Skeletal muscle satellite cell (primary cell): Measurements from ENCODE around the gene FMO5.
A peak's percentile ranks its signal among the peaks of the same experiment; 100 is the strongest.

ENCODE experiments used
- H3K27me3 ChIP-seq: 2 replicates; pipeline ENCODE4 v1.7.0; 2013; ENCODE audit warnings: low read length; ENCODE audit not compliant: control insufficient read depth, insufficient read depth
- H3K36me3 ChIP-seq: 2 replicates; pipeline ENCODE4 v1.7.0; 2013; ENCODE audit warnings: mild to moderate bottlenecking, control low read depth, low read length; ENCODE audit not compliant: insufficient read depth
- H3K4me1 ChIP-seq: 2 replicates; pipeline ENCODE4 v1.7.0; 2013; ENCODE audit warnings: low read length; ENCODE audit not compliant: control insufficient read depth, insufficient read depth
- H3K4me2 ChIP-seq: 2 replicates; pipeline ENCODE4 v1.7.0; 2013; ENCODE audit warnings: mild to moderate bottlenecking, low read length
- H3K4me3 ChIP-seq: 2 replicates; pipeline ENCODE4 v1.7.0; 2013; ENCODE audit warnings: low read length
- H3K9ac ChIP-seq: 2 replicates; pipeline ENCODE4 v1.7.0; 2013; ENCODE audit warnings: mild to moderate bottlenecking, low read depth, low read length, moderate library complexity
- H3K9me3 ChIP-seq: replicated peaks from 2 replicates; pipeline ENCODE4 v1.7.0; 2013; ENCODE audit warnings: mild to moderate bottlenecking, control low read depth, low read length

Gene FMO5

GRCh38 chr1:147189514-147189913 lies 35.6 kb downstream of the FMO5 start:
- Histone ChIP-seq H3K4me1 (no peaks in the 10 kb centered on the region), H3K27me3 (no peaks in the 10 kb centered on the region), H3K9me3 (no peaks in the 10 kb centered on the region), H3K4me3 (no peak overlapping the region), H3K4me2 (no peak overlapping the region), H3K36me3 (no peaks in the 10 kb centered on the region), H3K9ac (no peak overlapping the region)

GRCh38 chr1:147185432-147185831 lies 39.7 kb downstream of the FMO5 start:
- Histone ChIP-seq H3K9ac (no peak overlapping the region), H3K4me3 (no peak overlapping the region), H3K9me3 (no peaks in the 10 kb centered on the region), H3K4me2 (no peak overlapping the region), H3K4me1 (no peaks in the 10 kb centered on the region), H3K27me3 (no peaks in the 10 kb centered on the region), H3K36me3 (no peaks in the 10 kb centered on the region)

GRCh38 chr1:147177611-147178380 lies 47.3 kb downstream of the FMO5 start:
- H3K9ac ChIP-seq: peak overlapping the region; percentile 34
- H3K4me3 ChIP-seq: peak overlapping the region; percentile 52

DNA sequence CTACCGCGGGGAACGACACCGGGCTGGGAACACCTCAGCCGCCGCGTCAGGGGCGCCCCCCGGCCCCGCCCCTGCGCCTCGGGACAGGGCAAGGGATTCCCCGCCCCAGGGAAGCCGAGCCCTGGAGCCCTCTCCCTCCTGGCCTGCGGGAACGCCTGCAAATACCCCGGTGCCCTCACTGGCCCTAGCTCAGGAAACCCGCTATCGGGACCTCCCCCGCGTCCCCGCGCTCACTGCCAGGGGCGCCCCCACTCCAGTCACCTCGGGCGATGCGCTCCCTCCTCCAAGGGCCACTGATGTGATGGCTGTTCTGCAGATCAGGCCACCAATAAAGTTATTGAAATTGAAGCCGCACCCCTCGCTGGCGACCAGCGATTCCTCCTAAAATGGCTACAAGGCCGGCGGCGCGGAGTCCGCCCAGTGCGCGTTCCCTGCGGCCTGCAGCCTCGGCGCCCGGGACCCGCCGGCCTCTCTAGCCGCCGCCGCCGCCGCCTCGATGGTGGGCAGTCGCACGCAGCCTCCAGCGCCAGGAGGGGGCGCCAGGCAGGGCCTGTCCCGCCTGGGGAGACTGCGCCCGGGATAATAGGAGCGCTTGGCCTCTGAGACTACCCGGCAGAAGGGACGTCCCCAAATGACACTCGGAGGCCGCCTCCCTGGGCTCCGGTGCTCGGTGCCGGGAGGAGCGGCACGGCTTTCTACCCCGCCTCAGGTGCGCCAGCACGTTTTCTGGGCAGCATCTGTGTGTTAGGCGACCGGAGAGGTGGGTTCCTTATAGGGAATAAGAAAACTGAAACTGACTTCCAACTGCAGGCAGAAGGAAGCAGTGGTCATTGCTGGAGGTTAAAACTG lies 52.7 kb downstream of the FMO5 start, which contains the start of gene PRKAB2:
PRKAB2 (minus strand) TSS at position 303 of the 849 bp plus-strand sequence. CDS start 326 bp downstream, outside the sequence.
- Histone ChIP-seq H3K4me3 (peak within 1 kb of the TSS; percentile 96), H3K27me3 (no peaks in the 10 kb centered on the region), H3K9me3 (no peaks in the 10 kb centered on the region), H3K4me2 (peak within 1 kb of the TSS; percentile 89), H3K9ac (peak within 1 kb of the TSS; percentile 96), H3K4me1 (peaks cover 48% of the 10 kb centered on the region), H3K36me3 (no peaks in the 10 kb centered on the region)

More at GRCh38 chr1:147177611-147178380, 47.3 kb downstream of the FMO5 start:
- H3K4me2 ChIP-seq: peak overlapping the region; percentile 65
- no peaks in the 10 kb centered on the region for H3K36me3 ChIP-seq
- no peaks in the 10 kb centered on the region for H3K27me3 ChIP-seq
- H3K4me1 ChIP-seq: peaks cover 25% of the 10 kb centered on the region
- H3K9me3 ChIP-seq: no peaks in the 10 kb centered on the region

DNA sequence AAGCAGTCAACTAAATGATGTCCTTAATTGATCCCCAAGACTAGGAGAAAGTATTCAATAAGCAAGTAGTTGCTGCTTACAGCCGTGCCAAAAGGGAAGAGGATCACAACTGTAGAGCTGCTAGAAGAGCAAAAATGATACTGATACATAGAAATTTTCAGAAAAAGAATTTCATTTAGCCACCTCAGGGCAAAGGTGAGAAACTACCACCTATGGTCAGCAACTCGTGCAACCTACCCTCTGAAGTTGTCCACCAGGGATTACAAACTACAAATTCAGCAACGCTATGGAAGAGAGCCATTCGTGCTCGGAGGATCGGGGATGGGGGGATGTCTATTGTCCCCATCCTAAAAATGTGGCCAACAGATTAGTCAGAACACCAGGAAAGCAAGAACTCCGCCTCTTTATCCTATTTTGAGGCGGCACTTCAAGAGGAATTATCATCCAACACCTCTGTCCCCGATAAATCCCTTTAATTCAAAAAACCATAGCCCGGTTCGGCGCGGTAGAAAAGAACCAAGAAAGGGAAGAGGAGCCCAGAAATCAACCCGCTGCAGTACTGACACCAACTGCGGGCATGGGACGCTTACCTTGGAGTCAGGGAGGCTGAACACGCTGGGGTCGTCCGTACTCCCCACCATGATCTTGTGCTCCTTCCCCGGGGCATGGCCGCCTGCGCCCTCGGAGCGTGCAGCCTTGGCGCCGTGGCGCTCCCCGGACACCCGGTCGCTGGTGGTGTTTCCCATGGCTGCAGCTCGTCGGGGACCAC lies 53.6 kb downstream of the FMO5 start:
- peaks cover 47% of the 10 kb centered on the region for H3K4me1 ChIP-seq
- peaks cover 2% of the 10 kb centered on the region for H3K36me3 ChIP-seq
- no peaks in the 10 kb centered on the region for H3K27me3 ChIP-seq
- peak overlapping the region; percentile 84 for H3K4me2 ChIP-seq
- no peaks in the 10 kb centered on the region for H3K9me3 ChIP-seq
- H3K9ac ChIP-seq: peak overlapping the region; percentile 96
- peak overlapping the region; percentile 96 for H3K4me3 ChIP-seq

DNA sequence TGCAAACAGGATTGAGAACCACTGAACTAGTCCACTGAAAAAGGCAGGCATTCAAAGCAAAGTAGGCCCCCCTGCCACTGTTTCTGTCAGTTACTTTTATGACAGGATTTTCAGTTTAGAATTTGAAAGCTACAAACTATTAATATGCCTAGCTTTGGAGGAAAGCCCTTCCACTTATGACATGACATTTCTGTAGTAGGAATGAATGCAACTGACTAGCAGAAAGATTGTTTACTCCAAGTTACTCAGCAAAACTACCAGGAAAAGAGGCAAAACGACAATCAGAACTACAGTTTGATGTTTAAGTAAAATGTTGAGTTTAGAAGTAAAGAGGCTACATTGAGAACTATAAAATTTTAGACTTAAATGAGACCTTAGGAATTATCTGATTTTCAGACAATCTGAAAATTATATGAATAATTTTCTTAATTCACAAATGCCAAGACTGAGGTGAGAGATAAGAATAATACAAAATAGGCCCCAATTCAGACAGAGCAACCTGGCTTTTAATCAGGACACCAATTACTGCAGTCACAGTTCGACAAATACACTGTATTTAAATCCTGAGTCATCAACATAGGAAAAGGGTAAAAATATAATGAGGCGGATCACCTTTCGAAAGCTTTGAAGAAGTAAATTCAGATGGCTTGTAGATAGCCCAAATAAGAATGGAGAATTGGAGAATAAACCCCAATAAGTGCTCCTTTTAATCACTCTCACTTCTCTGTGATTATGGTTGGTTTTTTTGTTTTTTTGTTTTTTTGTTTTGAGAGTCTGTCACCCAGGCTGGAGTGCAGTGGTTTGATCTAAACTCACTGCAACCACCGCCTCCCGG lies 55.1 kb downstream of the FMO5 start:
- Histone ChIP-seq H3K9ac (peak overlapping the region; percentile 38), H3K4me2 (peak overlapping the region; percentile 84), H3K4me3 (peak overlapping the region; percentile 96), H3K27me3 (no peaks in the 10 kb centered on the region), H3K36me3 (peaks cover 13% of the 10 kb centered on the region), H3K9me3 (no peaks in the 10 kb centered on the region), H3K4me1 (peaks cover 52% of the 10 kb centered on the region)

- Histone ChIP-seq H3K36me3 (peaks cover 13% of the 10 kb centered on the region), H3K4me1 (peaks cover 52% of the 10 kb centered on the region), H3K9me3 (no peaks in the 10 kb centered on the region), H3K27me3 (no peaks in the 10 kb centered on the region), H3K4me2 (peak overlapping the region; percentile 84), H3K4me3 (no peak overlapping the region), H3K9ac (peak overlapping the region; percentile 38)
Observed at GRCh38 chr1:147169171-147169570, 56.0 kb downstream of the FMO5 start.

DNA sequence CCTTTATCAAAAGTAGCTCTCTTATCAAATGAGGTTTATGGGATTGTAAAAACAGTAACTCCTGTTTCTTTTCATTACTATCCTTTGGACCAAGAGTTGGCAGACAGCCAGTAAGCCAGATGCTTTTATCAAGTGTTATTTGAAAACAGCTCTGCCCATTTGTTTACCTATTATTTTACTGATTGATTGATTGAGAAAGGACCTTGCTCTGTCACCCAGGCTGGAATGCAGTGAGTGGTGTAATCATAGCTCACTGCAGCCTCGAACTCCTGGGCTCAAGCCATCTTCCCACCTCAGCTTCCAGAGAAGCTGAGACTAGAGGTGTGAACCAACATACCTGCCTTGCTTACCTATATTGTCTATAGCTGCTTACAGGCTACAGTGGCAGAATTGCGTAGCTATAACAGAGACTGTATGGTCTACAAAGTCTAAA lies 56.5 kb downstream of the FMO5 start:
- no peak overlapping the region for H3K4me2 ChIP-seq
- H3K9me3 ChIP-seq: no peaks in the 10 kb centered on the region
- H3K4me1 ChIP-seq: peaks cover 49% of the 10 kb centered on the region
- H3K36me3 ChIP-seq: peaks cover 13% of the 10 kb centered on the region
- H3K9ac ChIP-seq: no peak overlapping the region
- H3K4me3 ChIP-seq: no peak overlapping the region
- H3K27me3 ChIP-seq: no peaks in the 10 kb centered on the region

- Histone ChIP-seq H3K9me3 (no peaks in the 10 kb centered on the region), H3K36me3 (peaks cover 17% of the 10 kb centered on the region), H3K9ac (peak overlapping the region; percentile 58), H3K27me3 (no peaks in the 10 kb centered on the region), H3K4me2 (peak overlapping the region; percentile 58), H3K4me3 (no peak overlapping the region), H3K4me1 (peaks cover 48% of the 10 kb centered on the region)
Observed at GRCh38 chr1:147167365-147167764, 57.8 kb downstream of the FMO5 start.

DNA sequence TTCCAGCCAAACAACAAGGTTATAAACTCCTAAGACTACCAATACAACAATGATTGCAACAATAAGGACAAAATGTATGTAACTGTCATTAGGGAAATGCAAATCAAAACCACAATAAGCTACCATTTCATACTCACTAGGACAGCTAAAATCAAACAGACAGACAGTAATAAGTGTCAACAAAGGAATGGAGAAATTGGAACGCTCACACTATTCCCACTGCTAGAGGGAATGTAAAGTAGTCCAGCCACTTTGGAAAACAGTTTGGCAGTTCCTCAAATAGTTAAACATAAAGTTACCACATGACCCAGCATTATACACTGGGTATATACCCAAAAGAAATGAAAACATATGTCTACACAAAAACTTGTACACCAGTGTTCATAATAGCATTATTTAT lies 62.1 kb downstream of the FMO5 start:
- Histone ChIP-seq H3K9ac (no peak overlapping the region), H3K4me2 (no peak overlapping the region), H3K4me1 (peaks cover 21% of the 10 kb centered on the region), H3K36me3 (peaks cover 47% of the 10 kb centered on the region), H3K27me3 (no peaks in the 10 kb centered on the region), H3K4me3 (no peak overlapping the region), H3K9me3 (no peaks in the 10 kb centered on the region)
